ENCODE data around the gene EPB41L3. TPM values are rescaled to one million over a fixed set of nuclear protein-coding genes. Genes with fewer than 3 reads are reported as not detected.

The EPB41L3 gene
- total RNA-seq, 1 donor from 2014 or later, result 41.7 TPM

DNA sequence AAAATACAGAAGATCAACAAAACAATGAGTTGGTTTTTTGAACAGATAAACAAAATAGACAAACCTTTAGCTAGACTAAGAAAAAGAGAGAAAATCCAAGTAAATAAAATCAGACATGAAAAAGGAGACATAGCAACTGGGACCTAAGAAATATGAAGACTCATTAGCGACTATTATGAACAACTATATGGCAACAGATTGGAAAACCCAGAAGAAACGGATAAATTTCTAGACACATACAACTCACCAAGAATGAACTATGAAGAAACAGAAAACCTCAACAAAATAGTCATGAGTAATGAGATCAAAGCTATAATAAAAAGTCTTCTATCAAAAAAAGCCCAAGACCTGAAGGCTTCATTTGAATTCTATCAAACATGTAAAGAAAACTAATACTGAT is 59.3 kb downstream of the EPB41L3 start:
- no peak for DNase-seq (ENCODE audit: low spot score, unreplicated experiment)
- H3K9me3 Mint-ChIP-seq (ENCODE audit: low read depth), result peaks cover 15% of the 10 kb centered on the region
- TF ChIP-seq, protein P1, sequence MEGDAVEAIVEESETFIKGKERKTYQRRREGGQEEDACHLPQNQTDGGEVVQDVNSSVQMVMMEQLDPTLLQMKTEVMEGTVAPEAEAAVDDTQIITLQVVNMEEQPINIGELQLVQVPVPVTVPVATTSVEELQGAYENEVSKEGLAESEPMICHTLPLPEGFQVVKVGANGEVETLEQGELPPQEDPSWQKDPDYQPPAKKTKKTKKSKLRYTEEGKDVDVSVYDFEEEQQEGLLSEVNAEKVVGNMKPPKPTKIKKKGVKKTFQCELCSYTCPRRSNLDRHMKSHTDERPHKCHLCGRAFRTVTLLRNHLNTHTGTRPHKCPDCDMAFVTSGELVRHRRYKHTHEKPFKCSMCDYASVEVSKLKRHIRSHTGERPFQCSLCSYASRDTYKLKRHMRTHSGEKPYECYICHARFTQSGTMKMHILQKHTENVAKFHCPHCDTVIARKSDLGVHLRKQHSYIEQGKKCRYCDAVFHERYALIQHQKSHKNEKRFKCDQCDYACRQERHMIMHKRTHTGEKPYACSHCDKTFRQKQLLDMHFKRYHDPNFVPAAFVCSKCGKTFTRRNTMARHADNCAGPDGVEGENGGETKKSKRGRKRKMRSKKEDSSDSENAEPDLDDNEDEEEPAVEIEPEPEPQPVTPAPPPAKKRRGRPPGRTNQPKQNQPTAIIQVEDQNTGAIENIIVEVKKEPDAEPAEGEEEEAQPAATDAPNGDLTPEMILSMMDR (IDR thresholded peaks at IDR 0.05; ENCODE audit: unreplicated experiment), result no peak
- no peaks in the 10 kb centered on the region for H3K27me3 Mint-ChIP-seq
- no peak overlapping the region for H3K4me3 Mint-ChIP-seq (ENCODE audit: low read depth)
- no peak overlapping the region for H3K27ac Mint-ChIP-seq
- H3K36me3 Mint-ChIP-seq (ENCODE audit: insufficient read depth), result peaks cover 27% of the 10 kb centered on the region
- peaks cover 2% of the 10 kb centered on the region for H3K4me1 Mint-ChIP-seq (ENCODE audit: low read depth)

DNA sequence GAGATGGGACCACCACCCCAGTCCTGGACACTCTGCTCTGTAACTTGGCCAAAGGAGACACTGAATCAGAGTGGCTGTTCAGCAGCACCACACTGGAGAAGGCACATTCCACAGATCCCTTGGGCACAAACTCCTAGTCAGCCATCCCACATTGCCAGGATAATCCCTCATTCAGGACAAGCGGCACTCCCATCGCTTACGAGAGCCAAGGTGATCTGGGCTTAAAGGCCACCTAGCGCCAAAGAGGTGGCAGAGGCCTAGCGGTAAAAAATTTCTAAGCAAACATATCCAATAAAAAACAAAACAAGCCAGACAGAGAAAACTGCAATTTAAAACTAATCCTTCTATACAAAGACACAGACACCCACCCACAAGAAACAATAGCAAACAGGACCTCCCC is 62.2 kb downstream of the EPB41L3 start:
- DNase-seq (ENCODE audit: low spot score, unreplicated experiment), result no peak
- peaks cover 16% of the 10 kb centered on the region for H3K36me3 Mint-ChIP-seq (ENCODE audit: insufficient read depth)
- H3K27me3 Mint-ChIP-seq, result no peaks in the 10 kb centered on the region
- TF ChIP-seq, protein P1 (IDR thresholded peaks at IDR 0.05; ENCODE audit: unreplicated experiment), result no peak
- H3K27ac Mint-ChIP-seq, result no peak overlapping the region
- no peak overlapping the region for H3K4me3 Mint-ChIP-seq (ENCODE audit: low read depth)
- peaks cover 7% of the 10 kb centered on the region for H3K9me3 Mint-ChIP-seq (ENCODE audit: low read depth)
- peaks cover 21% of the 10 kb centered on the region for H3K4me1 Mint-ChIP-seq (ENCODE audit: low read depth)

DNA sequence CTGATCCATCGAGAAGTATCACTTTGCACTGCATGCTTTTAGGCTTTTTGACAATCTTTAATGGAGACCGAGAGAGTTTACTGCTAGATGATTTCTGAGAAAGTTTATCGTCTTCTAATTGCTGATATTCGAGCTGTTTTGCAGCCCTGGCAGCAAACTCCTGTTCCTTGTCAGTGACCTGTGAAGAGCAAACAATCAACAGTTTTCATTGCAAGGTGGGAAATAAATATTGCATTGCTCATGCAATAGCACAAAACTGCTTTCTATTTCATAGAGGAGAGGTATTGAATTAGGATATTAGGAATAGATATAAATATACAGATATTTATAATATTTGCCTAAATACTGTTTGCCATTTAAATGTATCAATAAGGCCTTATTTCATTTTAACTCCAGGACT is 65.5 kb downstream of the EPB41L3 start:
- no peaks in the 10 kb centered on the region for H3K9me3 Mint-ChIP-seq (ENCODE audit: low read depth)
- peaks cover 26% of the 10 kb centered on the region for H3K4me1 Mint-ChIP-seq (ENCODE audit: low read depth)
- no peaks in the 10 kb centered on the region for H3K27me3 Mint-ChIP-seq
- no peak for DNase-seq (ENCODE audit: low spot score, unreplicated experiment)
- peak overlapping the region; percentile 14 for H3K27ac Mint-ChIP-seq
- peaks cover 13% of the 10 kb centered on the region for H3K36me3 Mint-ChIP-seq (ENCODE audit: insufficient read depth)
- TF ChIP-seq, protein P1 (IDR thresholded peaks at IDR 0.05; ENCODE audit: unreplicated experiment), result no peak
- no peak overlapping the region for H3K4me3 Mint-ChIP-seq (ENCODE audit: low read depth)

DNA sequence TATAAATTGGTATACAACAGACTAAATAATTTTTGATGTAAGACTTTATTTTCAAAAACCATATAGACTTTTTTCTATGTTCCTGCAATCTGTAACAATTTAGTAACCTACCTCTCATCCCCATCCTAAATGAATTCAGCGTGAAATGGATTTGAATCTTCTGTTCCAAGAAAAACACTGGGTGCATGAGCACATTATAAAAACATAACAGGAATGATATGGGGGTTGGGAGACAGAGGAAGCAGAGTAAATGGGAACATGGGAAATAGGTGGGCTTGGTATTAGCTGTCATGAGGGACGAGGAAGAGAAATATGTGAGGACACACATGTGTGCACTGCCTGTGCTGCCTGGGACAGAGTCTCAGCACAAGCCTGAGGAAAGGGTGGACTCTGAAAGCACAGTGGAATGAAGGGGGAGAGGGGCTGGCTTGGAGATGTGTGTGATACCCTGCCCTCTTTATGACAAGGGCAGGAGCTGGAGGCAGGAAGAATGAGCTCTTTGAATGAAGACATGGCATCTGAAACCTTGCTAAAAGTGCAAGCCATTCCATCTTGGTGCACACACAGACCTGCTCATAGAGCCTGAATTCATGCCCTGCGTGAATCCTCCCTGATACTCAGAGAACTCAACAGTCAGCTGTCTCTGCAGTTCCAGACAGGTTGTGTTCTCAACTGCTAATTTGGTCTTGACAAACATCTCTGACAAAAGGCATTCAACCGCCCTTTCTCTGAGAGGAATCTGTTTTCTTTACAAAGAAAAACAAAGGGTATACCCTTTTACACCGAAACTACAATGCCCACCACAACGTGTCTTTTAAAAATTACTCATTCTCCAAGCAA is 66.6 kb downstream of the EPB41L3 start:
- Mint-ChIP-seq H3K4me1 (ENCODE audit: low read depth) (peaks cover 26% of the 10 kb centered on the region), H3K36me3 (ENCODE audit: insufficient read depth) (peaks cover 13% of the 10 kb centered on the region), H3K9me3 (ENCODE audit: low read depth) (no peaks in the 10 kb centered on the region), H3K27me3 (no peaks in the 10 kb centered on the region), H3K27ac (peak overlapping the region; percentile 68), H3K4me3 (ENCODE audit: low read depth) (no peak overlapping the region)
- TF ChIP-seq, protein P1 (IDR thresholded peaks at IDR 0.05; ENCODE audit: unreplicated experiment), result no peak
- DNase-seq (ENCODE audit: low spot score, unreplicated experiment), result no peak

DNA sequence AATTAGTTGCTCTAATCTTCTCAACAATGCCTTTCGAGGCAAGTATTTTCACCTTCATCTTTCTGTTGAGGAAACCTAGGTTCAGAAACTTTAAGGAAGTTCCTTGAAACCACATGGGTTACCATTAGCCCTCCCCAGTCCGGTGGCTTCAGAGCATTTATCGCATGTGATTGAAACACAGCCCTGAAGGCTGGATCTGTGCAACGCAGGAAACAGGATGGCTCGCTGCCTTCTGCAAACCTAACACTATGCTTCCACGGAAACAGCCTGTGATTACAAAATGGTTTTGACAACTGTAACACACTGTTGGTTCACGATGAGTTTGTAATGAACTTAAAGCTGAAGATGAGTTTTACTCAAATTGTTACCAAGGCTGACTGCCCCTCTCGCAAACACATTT is 68.5 kb downstream of the EPB41L3 start:
- Mint-ChIP-seq H3K36me3 (ENCODE audit: insufficient read depth) (peaks cover 11% of the 10 kb centered on the region), H3K27ac (no peak overlapping the region), H3K27me3 (no peaks in the 10 kb centered on the region), H3K4me3 (ENCODE audit: low read depth) (no peak overlapping the region), H3K9me3 (ENCODE audit: low read depth) (no peaks in the 10 kb centered on the region), H3K4me1 (ENCODE audit: low read depth) (peaks cover 26% of the 10 kb centered on the region)
- DNase-seq (ENCODE audit: low spot score, unreplicated experiment), result no peak
- TF ChIP-seq, protein P1 (IDR thresholded peaks at IDR 0.05; ENCODE audit: unreplicated experiment), result no peak
